Posterior vena cava (tissue), 2 donors: ENCODE results near the gene UGP2. TPM values are rescaled to one million over a fixed set of nuclear protein-coding genes. Genes with fewer than 3 reads are reported as not detected.
"Not testable (repeated sequence)": the region's sequence is repeated elsewhere in the genome, so short reads cannot be mapped to it uniquely, and the experiment has no call there.

Source experiments
- DNase-seq: peaks from one replicate; pipeline ENCODE4 v3.0.0-alpha.2; 2020; ENCODE audit warnings: low spot score
- intact Hi-C, 2 donors: fragments of 100-400 bp; cut with DNase I; formaldehyde crosslinking; loops; one replicate each; pipeline versions ENCODE4 v1.14.1 to v1.14.2; 2022 to 2023
- total RNA-seq, 2 donors: library from RNA; stranded (reverse); fragmentation: NEBNext Ultra II Directional; extraction: Animal tissue kit (Norgen Biotek cat#: 25700); gene quantifications; one replicate each; pipeline ENCODE4 v1.2.1, GENCODE V29; 2021
- donor health status: DM: yes; HTN: yes; CAD: no.
- donor health status: DM: yes; HTN: yes; CAD: no.

The UGP2 gene
- total RNA-seq, 2 donors from 2014 or later: 204 to 217 TPM

GRCh38 chr2:63880625-63881024 lies 38.9 kb downstream of the UGP2 start:
- DNase-seq: no peak
- intact Hi-C loops: no loop called here

- intact Hi-C loops: no loop called here
- no peak for DNase-seq
Observed at GRCh38 chr2:63881205-63881604, 39.5 kb downstream of the UGP2 start.

- DNase-seq: no peak
- intact Hi-C loops: no loop called here
Observed at GRCh38 chr2:63882395-63883105, 40.9 kb downstream of the UGP2 start.

GRCh38 chr2:63886445-63886844 lies 44.7 kb downstream of the UGP2 start:
- no peak for DNase-seq
- intact Hi-C loops: no loop called here

- no peak for DNase-seq
- intact Hi-C loops: no loop called here
Observed at GRCh38 chr2:63888053-63888452, 46.4 kb downstream of the UGP2 start.

- intact Hi-C loops: no loop called here
- no peak for DNase-seq
Observed at GRCh38 chr2:63888490-63889402, 47.0 kb downstream of the UGP2 start.

- DNase-seq: no peak
- intact Hi-C loops: no loop called here
Observed at GRCh38 chr2:63890678-63891077, 49.0 kb downstream of the UGP2 start.

- intact Hi-C loops: no loop called here
- no peak for DNase-seq
Observed at GRCh38 chr2:63891488-63892030, 49.9 kb downstream of the UGP2 start.

- intact Hi-C loops: no loop called here
- no peak for DNase-seq
Observed at GRCh38 chr2:63893163-63893562, 51.5 kb downstream of the UGP2 start.

- no peak for DNase-seq
- intact Hi-C loops: no loop called here
Observed at GRCh38 chr2:63894167-63894566, 52.5 kb downstream of the UGP2 start.

GRCh38 chr2:63898839-63899238 lies 57.1 kb downstream of the UGP2 start:
- DNase-seq: no peak
- intact Hi-C loops: no loop called here

GRCh38 chr2:63899639-63900038 lies 57.9 kb downstream of the UGP2 start:
- intact Hi-C loops: loop anchor here in 1 of 2 donors (10.0 kb wide), 1 partner anchor 655 kb away; no protein-coding TSS in a partner anchor
- no peak for DNase-seq

- DNase-seq: no peak
- intact Hi-C loops: loop anchor here in 1 of 2 donors (10.0 kb wide), 1 partner anchor 653 kb away; no protein-coding TSS in a partner anchor
Observed at GRCh38 chr2:63902149-63902548, 60.5 kb downstream of the UGP2 start.

GRCh38 chr2:63903003-63903402 lies 61.3 kb downstream of the UGP2 start:
- intact Hi-C loops: loop anchor here in 1 of 2 donors (10.0 kb wide), 1 partner anchor 652 kb away; no protein-coding TSS in a partner anchor
- no peak for DNase-seq

- intact Hi-C loops: no loop called here
- no peak for DNase-seq
Observed at GRCh38 chr2:63914311-63914710, 72.6 kb downstream of the UGP2 start.

- no peak for DNase-seq
- intact Hi-C loops: no loop called here
Observed at GRCh38 chr2:63926815-63927214, 85.1 kb downstream of the UGP2 start.

- intact Hi-C loops, DNase-seq: not testable (repeated sequence)
Observed at GRCh38 chr2:63932104-63932503, 90.4 kb downstream of the UGP2 start.
